COLO668 (cell line): ENCODE data around the gene CCDC60.

ENCODE experiments used
- DNase-seq: peaks from one replicate; lab custom pipeline; 2025; ENCODE audit not compliant: unreplicated experiment; lab: John Stamatoyannopoulos, UW

CCDC60 gene

GRCh38 chr12:119334430-119335170, at the start of gene CCDC60:
TSS of gene CCDC60 (plus strand) at chr12:119334729. CDS start at chr12:119335177, 448 bp downstream.
- no peak for DNase-seq

DNA sequence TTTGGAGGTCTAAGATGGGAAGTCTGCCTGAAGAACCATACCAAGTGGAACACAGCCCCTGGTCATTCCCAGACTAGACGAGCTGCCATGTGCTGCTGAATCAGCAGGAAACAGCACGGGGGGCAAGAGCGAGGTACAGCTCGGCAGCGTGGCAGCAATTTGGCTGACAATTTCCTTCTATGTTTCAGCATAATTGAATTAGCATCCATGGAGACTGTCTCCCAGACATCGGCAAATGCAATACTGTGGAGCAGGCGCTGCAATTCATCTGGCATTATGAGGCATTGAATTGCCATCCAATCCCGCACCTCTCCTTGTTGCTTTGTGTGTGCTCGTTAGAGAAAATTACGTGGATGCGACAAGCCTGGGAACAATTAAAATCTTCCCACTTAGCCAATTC, 46.0 kb upstream of the CCDC60 start:
- no peak for DNase-seq

DNA sequence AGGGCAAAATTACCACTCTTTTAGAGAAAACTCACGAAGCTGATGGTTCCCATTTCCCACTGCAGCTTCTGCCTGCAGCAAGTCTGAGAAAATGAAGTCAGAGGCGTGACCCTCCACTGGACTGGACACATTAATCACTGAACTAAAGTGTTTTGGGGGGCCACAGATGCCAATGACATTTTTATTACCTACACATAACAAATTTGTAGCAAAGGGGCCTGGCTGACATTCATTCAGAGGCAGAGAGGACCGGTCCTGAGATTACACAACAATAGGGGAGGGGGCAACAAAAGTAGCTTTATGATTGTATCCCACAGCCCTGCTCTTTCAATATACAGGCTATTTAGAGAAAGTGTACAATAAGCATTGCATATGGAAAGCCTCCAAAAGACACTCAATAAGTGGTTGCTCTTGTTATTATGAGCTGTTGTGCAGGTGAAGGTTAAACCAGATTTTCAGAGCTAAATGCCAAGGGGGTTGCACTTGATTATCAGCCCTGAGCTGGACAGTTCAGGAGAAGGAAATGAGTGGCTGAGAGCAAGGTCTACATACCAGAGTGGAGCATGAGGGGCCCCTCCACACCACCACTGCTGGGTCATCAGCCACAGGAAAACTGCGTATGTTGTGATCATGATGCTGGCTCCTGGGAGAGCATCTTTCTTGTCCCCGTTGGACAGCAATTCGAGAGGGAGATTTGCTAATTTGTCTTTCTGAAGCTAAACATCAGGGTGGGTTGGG, 41.5 kb upstream of the CCDC60 start:
- DNase-seq: no peak

- DNase-seq: no peak
Measured at GRCh38 chr12:119294211-119294610, 40.3 kb upstream of the CCDC60 start.

DNA sequence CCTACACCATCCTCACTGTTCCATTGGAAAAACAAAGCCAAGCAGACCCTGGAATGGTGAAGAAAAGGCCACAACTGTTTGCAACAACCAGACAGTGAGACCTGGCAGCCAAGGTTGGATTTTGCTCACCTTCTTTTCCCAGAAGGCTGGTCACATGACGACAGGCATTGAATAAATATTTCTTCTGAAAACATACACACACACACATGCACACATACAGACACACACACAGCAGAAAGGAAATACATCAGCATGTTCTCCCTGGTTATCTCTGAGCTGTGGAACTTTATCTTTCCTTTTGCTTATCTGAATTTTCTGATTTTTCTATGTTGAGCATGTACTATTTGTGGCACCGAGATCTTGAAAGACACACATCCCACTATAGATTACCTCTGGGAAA, 38.0 kb upstream of the CCDC60 start:
- no peak for DNase-seq

GRCh38 chr12:119299130-119299529, 35.4 kb upstream of the CCDC60 start:
- DNase-seq: no peak

- DNase-seq: no peak
Measured at GRCh38 chr12:119301379-119301778, 33.1 kb upstream of the CCDC60 start.

- no peak for DNase-seq
Measured at GRCh38 chr12:119302451-119303080, 32.0 kb upstream of the CCDC60 start.

DNA sequence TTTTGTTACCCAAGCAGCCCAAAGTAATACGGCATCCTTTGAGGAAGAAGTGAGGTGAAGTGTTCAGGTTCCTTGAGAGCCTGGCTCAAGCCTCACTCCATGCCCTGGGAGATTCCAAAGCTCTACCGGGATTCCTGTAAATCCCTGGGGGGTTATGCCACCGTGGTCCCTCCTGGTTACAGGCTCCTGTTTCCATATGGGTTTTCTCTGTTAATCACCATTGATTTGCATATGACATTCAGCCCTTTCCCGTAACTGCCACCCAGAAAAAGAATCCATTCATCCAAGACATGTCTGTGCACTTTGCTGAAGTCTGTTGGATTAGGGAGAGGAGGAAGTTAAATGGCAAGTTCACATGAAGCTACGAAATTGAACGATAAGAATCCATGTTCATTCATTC, 27.9 kb upstream of the CCDC60 start:
- DNase-seq: no peak

- DNase-seq: no peak
Measured at GRCh38 chr12:119307747-119308146, 26.8 kb upstream of the CCDC60 start.

DNA sequence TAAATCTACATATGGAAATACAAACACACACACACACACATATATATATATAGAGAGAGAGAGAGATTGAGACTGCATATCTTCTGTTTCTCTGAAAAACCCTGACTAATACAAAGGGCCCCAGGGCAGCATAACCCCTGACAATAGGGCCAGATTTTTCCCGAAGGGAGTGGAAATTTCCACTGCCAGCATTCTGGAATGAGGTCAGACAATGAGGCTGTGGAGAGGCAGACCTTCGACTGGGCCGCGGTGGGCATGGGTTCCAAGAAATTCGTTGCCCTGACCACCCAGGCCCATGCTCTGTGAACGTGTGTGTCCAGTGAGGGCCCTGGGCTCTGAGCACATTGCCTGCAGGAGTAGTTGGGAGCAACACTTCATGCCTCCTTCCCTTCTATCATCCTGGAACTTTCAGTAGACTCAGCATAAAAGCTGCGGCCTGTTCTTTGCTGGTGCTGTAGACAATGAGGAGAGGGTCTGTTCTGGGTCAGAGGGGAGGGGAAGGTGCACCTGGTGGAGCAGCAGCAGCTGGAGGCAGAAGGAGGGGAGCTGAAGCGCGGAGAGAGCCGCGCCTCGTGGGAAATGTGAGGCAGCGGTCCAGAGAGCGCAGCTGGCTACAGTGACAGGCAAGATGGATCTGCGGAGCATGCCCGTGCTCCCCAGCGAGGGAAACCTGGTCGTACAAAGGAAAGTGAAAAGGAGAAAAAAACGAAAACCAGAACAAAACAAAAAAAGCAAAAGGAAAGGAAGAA, 25.6 kb upstream of the CCDC60 start:
- peak; percentile 31 for DNase-seq

DNA sequence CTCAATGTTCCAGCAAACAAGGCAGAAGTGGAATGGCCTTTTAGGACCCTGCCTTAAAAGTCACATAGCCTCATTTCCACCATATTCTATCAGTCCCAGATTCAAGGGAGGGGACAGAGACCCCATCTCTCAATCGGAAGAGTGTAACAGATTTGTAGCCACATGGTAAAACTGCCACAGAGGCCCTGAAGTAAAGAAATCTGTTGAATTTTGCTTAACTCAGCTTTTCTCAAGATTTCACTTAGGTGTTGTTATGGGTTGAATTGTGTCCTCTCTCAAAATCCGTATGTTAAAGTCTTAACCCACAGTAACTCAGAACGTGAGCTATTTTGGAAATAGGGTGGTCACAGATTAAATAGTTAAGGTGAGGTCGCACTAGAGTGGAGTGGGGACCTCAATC, 22.7 kb upstream of the CCDC60 start:
- no peak for DNase-seq

GRCh38 chr12:119312904-119313303, 21.6 kb upstream of the CCDC60 start:
- no peak for DNase-seq

DNA sequence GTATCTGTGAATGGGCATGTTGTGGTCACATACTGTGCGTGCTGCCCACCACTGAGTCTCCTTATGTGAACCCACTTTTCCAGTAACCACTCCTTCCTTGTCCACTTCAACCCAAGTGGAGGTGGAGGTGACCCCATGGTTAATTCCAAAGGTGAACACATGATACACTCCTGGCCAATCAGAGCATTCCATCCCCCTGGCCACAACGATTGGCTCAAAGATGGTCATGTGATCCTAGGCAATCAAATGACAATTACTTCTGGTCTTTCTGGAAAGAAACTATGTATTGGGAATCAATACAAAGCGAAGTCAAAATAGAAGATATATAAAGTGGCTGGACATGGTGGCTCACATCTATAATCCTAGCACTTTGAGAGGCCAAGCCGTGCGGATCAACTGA, 20.2 kb upstream of the CCDC60 start:
- no peak for DNase-seq

- no peak for DNase-seq
Measured at GRCh38 chr12:119319638-119320037, 14.9 kb upstream of the CCDC60 start.

- no peak for DNase-seq
Measured at GRCh38 chr12:119320678-119321077, 13.9 kb upstream of the CCDC60 start.

DNA sequence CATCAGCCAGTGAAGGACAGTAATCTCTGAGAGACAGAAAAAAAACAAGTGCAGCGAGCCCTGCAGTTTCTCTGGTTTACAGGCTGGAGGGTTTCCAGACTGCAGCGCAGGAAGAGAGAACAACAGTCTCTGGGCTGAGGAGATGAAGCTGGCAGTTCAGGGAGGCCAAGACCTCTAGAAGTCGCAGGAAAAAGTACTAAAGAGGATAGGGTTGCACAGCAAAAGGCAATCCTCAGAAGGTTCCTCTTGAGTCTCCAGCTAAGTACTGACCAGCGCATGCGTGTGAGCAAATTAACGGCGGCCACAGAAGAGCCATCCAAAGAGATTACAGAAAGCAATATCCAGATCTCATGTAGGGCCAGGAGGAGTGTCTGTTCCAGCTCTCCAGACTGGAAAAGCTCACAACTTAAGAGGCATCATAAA, 12.2 kb upstream of the CCDC60 start:
- DNase-seq: no peak

DNA sequence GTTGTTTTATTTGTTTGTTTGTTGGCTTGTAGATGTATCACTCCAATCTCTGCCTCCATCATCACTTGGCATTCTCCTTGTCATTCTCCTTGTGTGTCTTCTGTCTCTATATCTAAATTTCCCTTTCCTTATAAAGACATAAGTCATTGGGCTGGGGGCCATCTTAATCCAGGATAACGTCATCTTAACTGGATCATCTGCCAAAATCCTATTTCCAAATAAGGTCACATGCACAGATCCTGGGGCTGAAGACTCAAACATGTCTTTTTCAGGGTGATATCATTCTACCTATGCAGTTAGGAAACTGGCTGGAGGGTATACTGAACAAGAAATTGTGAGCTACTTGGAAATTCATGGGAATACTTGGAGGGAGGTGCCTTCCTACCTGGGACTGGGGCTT, 8.7 kb upstream of the CCDC60 start:
- no peak for DNase-seq

- no peak for DNase-seq
Measured at GRCh38 chr12:119326341-119326740, 8.2 kb upstream of the CCDC60 start.

- no peak for DNase-seq
Measured at GRCh38 chr12:119327471-119327870, 7.1 kb upstream of the CCDC60 start.

DNA sequence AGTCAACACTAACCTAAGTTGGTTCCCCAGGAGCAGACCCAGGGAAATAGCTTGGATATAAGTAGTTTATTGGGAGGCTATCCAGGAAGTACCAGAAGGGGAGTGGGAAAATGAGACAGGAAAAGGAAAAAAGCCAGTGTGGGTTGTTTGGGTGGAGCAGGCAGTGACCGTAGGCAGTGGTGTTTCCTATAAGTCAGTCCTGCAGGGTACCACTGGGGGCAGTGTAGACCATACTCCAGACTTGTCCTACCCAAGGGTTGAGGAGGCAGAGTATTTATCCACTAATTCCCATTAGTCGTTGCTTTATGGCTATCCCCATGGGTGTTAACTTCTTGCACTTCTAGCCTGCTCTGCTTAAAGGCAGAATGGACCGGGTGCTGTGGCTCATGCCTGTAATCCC, 6.4 kb upstream of the CCDC60 start:
- DNase-seq: peak; percentile 20
